Caco-2 (cell line): ENCODE results near the gene TECRL. TPM values are rescaled to one million over a fixed set of nuclear protein-coding genes. Genes with fewer than 3 reads are reported as not detected.

Experiments used
- BruUV-seq: library from RNA; stranded (reverse); fragments of 400-500 nt; replicated peaks from 2 replicates; lab custom pipeline; 2021; lab: Mats Ljungman, UMichigan
- CTCF ChIA-PET: fragments of 300-600 bp; sonication (Branson Sonifier 250); formaldehyde crosslinking; loops from one replicate; lab custom pipeline; 2022; ENCODE audit warnings: antibody characterized with exemption; lab: Charles Lee
- POLR2A ChIA-PET: fragments of 300-600 bp; sonication (Branson Sonifier 250); formaldehyde crosslinking; loops from one replicate; lab custom pipeline; 2022; ENCODE audit warnings: antibody characterized with exemption; lab: Charles Lee
- DNase-seq, 2 experiments: peaks; one replicate each; pipeline versions ENCODE4 v3.0.0 to v3.0.0-alpha.2; 2020 to 2022
- H3K27me3 ChIP-seq: replicated peaks from 2 replicates; pipeline ENCODE4 v1.6.0; 2011; ENCODE audit warnings: low read length; ENCODE audit not compliant: control insufficient read depth, insufficient read depth
- H3K36me3 ChIP-seq: 2 replicates; pipeline ENCODE4 v1.5.1; 2011; ENCODE audit warnings: low read length; ENCODE audit not compliant: control insufficient read depth, insufficient read depth
- H3K4me1 ChIP-seq: fragments of 250-450 bp; sonication (Bioruptor Pico); 2 replicates; pipeline ENCODE4 v1.5.1; 2020; ENCODE audit warnings: mild to moderate bottlenecking
- H3K4me3 ChIP-seq: 2 replicates; pipeline ENCODE4 v1.5.1; 2011; ENCODE audit warnings: low read depth, mild to moderate bottlenecking, control low read depth, low read length
- H3K9me3 ChIP-seq: fragments of 250-450 bp; sonication (Bioruptor Pico); 2 replicates; pipeline ENCODE4 v1.5.1; 2020; ENCODE audit warnings: mild to moderate bottlenecking, moderate library complexity
- H3K27ac Mint-ChIP-seq: one replicate; pipeline ENCODE4 v1.8.0; 2022; ENCODE audit warnings: mixed read lengths; ENCODE audit not compliant: unreplicated experiment
- H3K27me3 Mint-ChIP-seq: one replicate; pipeline ENCODE4 v1.8.0; 2022; ENCODE audit warnings: mixed read lengths; ENCODE audit not compliant: insufficient read depth, unreplicated experiment
- H3K36me3 Mint-ChIP-seq: one replicate; pipeline ENCODE4 v1.8.0; 2022; ENCODE audit warnings: mild to moderate bottlenecking, mixed read lengths; ENCODE audit not compliant: insufficient read depth, unreplicated experiment
- H3K4me1 Mint-ChIP-seq: one replicate; pipeline ENCODE4 v1.8.0; 2022; ENCODE audit warnings: low read depth, mixed read lengths; ENCODE audit not compliant: unreplicated experiment
- H3K4me3 Mint-ChIP-seq: one replicate; pipeline ENCODE4 v1.8.0; 2022; ENCODE audit warnings: mild to moderate bottlenecking, moderate library complexity, mixed read lengths; ENCODE audit not compliant: unreplicated experiment
- H3K9me3 Mint-ChIP-seq: one replicate; pipeline ENCODE4 v1.8.0; 2022; ENCODE audit warnings: mixed read lengths; ENCODE audit not compliant: unreplicated experiment
- CTCF ChIP-seq, 2 experiments: fragments of 200-600 bp in 1 of 2; IDR thresholded peaks; 1 replicate in 1 of 2; 2 replicates in 1 of 2; pipeline versions ENCODE4 v1.5.1 to v1.8.0; 2011 to 2022; ENCODE audit warnings: antibody characterized with exemption in 1 of 2, control low read depth in 1 of 2, inconsistent platforms in 1 of 2, low read depth in 1 of 2, low read length in 1 of 2, mild to moderate bottlenecking in 1 of 2, moderate library complexity in 1 of 2; ENCODE audit not compliant: insufficient read depth in 1 of 2, severe bottlenecking in 1 of 2, unreplicated experiment in 1 of 2
- intact Hi-C: fragments of 100-400 bp; cut with micrococcal nuclease; formaldehyde crosslinking; loops from one replicate; pipeline ENCODE4 v1.10.0; 2022; ENCODE audit not compliant: unreplicated experiment
- total RNA-seq: library from RNA; stranded (reverse); gene quantifications from 2 replicates; pipeline ENCODE4 v1.2.3, GENCODE V29; 2022

TECRL gene
- total RNA-seq, 1 experiment from 2014 or later = not detected

GRCh38 chr4:64327237-64327636 lies 82.0 kb downstream of the TECRL start:
- ChIA-PET CTCF (no interaction called here), POLR2A (no interaction called here)
- no peak overlapping the region for H3K27ac Mint-ChIP-seq
- Histone ChIP-seq H3K4me1 (no peaks in the 10 kb centered on the region), H3K27me3 (no peaks in the 10 kb centered on the region), H3K36me3 (no peaks in the 10 kb centered on the region), H3K9me3 (no peaks in the 10 kb centered on the region), H3K4me3 (no peak overlapping the region)
- no peaks in the 10 kb centered on the region for H3K27me3 Mint-ChIP-seq
- no peaks in the 10 kb centered on the region for H3K9me3 Mint-ChIP-seq
- H3K4me1 Mint-ChIP-seq = no peaks in the 10 kb centered on the region
- no peak for TF ChIP-seq CTCF (IDR thresholded peaks at IDR 0.05; ENCODE audit: insufficient read depth in 1 of 2, low read depth in 1 of 2, low read length in 1 of 2, severe bottlenecking in 1 of 2, unreplicated experiment in 1 of 2)
- no TSS peak for BruUV-seq
- H3K36me3 Mint-ChIP-seq = no peaks in the 10 kb centered on the region
- intact Hi-C loops = no loop called here
- no peak for DNase-seq
- H3K4me3 Mint-ChIP-seq = no peak overlapping the region

GRCh38 chr4:64326507-64326906 lies 82.7 kb downstream of the TECRL start:
- Histone ChIP-seq H3K4me1 (no peaks in the 10 kb centered on the region), H3K36me3 (no peaks in the 10 kb centered on the region), H3K9me3 (no peaks in the 10 kb centered on the region), H3K27me3 (no peaks in the 10 kb centered on the region), H3K4me3 (no peak overlapping the region)
- ChIA-PET CTCF (no interaction called here), POLR2A (no interaction called here)
- Mint-ChIP-seq H3K36me3 (no peaks in the 10 kb centered on the region), H3K9me3 (no peaks in the 10 kb centered on the region), H3K4me3 (no peak overlapping the region), H3K4me1 (no peaks in the 10 kb centered on the region), H3K27ac (no peak overlapping the region), H3K27me3 (no peaks in the 10 kb centered on the region)
- no peak for TF ChIP-seq CTCF (IDR thresholded peaks at IDR 0.05; ENCODE audit: insufficient read depth in 1 of 2, low read depth in 1 of 2, low read length in 1 of 2, severe bottlenecking in 1 of 2, unreplicated experiment in 1 of 2)
- intact Hi-C loops = no loop called here
- no peak for DNase-seq
- BruUV-seq = no TSS peak

GRCh38 chr4:64306255-64306565 lies 103.0 kb downstream of the TECRL start:
- H3K27me3 Mint-ChIP-seq = no peaks in the 10 kb centered on the region

More at GRCh38 chr4:64306255-64306565, 103.0 kb downstream of the TECRL start:
- H3K36me3 Mint-ChIP-seq = no peaks in the 10 kb centered on the region
- no peak overlapping the region for H3K4me3 ChIP-seq
- no peaks in the 10 kb centered on the region for H3K4me1 ChIP-seq
- TF ChIP-seq CTCF (IDR thresholded peaks at IDR 0.05; ENCODE audit: insufficient read depth in 1 of 2, low read depth in 1 of 2, low read length in 1 of 2, severe bottlenecking in 1 of 2, unreplicated experiment in 1 of 2) = no peak
- no peaks in the 10 kb centered on the region for H3K36me3 ChIP-seq
- no peaks in the 10 kb centered on the region for H3K27me3 ChIP-seq
- peaks cover 21% of the 10 kb centered on the region for H3K9me3 Mint-ChIP-seq
- H3K4me1 Mint-ChIP-seq = no peaks in the 10 kb centered on the region
- no peak overlapping the region for H3K27ac Mint-ChIP-seq
- BruUV-seq = no TSS peak
- no peaks in the 10 kb centered on the region; the same call in 1 of the 2 replicates for H3K9me3 ChIP-seq
- H3K4me3 Mint-ChIP-seq = no peak overlapping the region
- DNase-seq = no peak
- intact Hi-C loops = no loop called here
- POLR2A ChIA-PET = no interaction called here
- CTCF ChIA-PET = no interaction called here
